SU-DHL-6 (cell line): ENCODE measurements around the gene CDK11B.

ENCODE experiments used
- H2AFZ ChIP-seq: fragments of 200-600 bp; sonication (generic); 2 replicates; pipeline ENCODE4 v1.6.1; 2014; ENCODE audit warnings: low read depth, mild to moderate bottlenecking, moderate library complexity, mixed read lengths, antibody characterized with exemption, low read length; ENCODE audit not compliant: severe bottlenecking
- H3F3A ChIP-seq: fragments of 200-600 bp; shearing (Covaris generic); 2 replicates; pipeline ENCODE4 v1.6.0; 2016; ENCODE audit warnings: antibody characterized with exemption, mild to moderate bottlenecking; ENCODE audit not compliant: insufficient read depth
- H3K27ac ChIP-seq: fragments of 200-600 bp; sonication (generic); 2 replicates; pipeline ENCODE4 v1.5.1; 2016; ENCODE audit warnings: low read depth, mild to moderate bottlenecking, low read length, moderate library complexity, mixed read lengths
- H3K27me3 ChIP-seq: fragments of 200-600 bp; sonication (generic), shearing (Covaris generic); 2 replicates; pipeline ENCODE4 v1.6.0; 2014; ENCODE audit warnings: mild to moderate bottlenecking, low read length
- H3K36me3 ChIP-seq: fragments of 200-600 bp; sonication (generic); 2 replicates; pipeline ENCODE4 v1.6.1; 2014; ENCODE audit warnings: mild to moderate bottlenecking, low read length, mixed read lengths
- H3K4me2 ChIP-seq: fragments of 300-600, 200-600 bp; shearing (Covaris generic), sonication (generic); 2 replicates; pipeline ENCODE4 v1.6.0; 2014; ENCODE audit warnings: low read length, low read depth, mild to moderate bottlenecking; ENCODE audit not compliant: poor library complexity, severe bottlenecking
- H3K4me3 ChIP-seq: fragments of 200-600 bp; sonication (generic); 2 replicates; pipeline ENCODE4 v1.5.1; 2014; ENCODE audit warnings: antibody characterized with exemption, low read length, mild to moderate bottlenecking, mixed read lengths; ENCODE audit not compliant: insufficient read depth, poor library complexity, severe bottlenecking
- H3K79me2 ChIP-seq: fragments of 200-600 bp; sonication (generic); 2 replicates; pipeline ENCODE4 v1.6.1; 2014; ENCODE audit warnings: mild to moderate bottlenecking, low read length, moderate library complexity; ENCODE audit not compliant: insufficient read depth
- H3K9ac ChIP-seq: fragments of 200-600 bp; sonication (generic); 2 replicates; pipeline ENCODE4 v1.7.0; 2014; ENCODE audit warnings: mild to moderate bottlenecking, low read length
- H3K9me2 ChIP-seq: fragments of 200-600 bp; sonication (generic); replicated peaks from 2 replicates; pipeline ENCODE4 v1.6.1; 2014; ENCODE audit warnings: low read length; ENCODE audit not compliant: insufficient read depth
- H3K9me3 ChIP-seq: fragments of 200-600 bp; sonication (generic); 2 replicates; pipeline ENCODE4 v1.6.1; 2014; ENCODE audit warnings: low read length, mixed read lengths; ENCODE audit not compliant: insufficient read depth
- H4K20me1 ChIP-seq: fragments of 200-600 bp; sonication (generic); 2 replicates; pipeline ENCODE4 v1.6.1; 2014; ENCODE audit warnings: low read depth, mild to moderate bottlenecking, antibody characterized with exemption, low read length, moderate library complexity, mixed read lengths
- CTCF ChIP-seq: fragments of 200-600 bp; sonication (generic); IDR thresholded peaks from one replicate; pipeline ENCODE4 v1.5.1; 2017; ENCODE audit warnings: antibody characterized with exemption, mild to moderate bottlenecking, low read length, moderate library complexity; ENCODE audit not compliant: insufficient read depth, poor library complexity, severe bottlenecking
- EZH2phosphoT487 ChIP-seq: fragments of 200-600 bp; sonication (generic), shearing (Covaris generic); conservative IDR thresholded peaks from 2 replicates; pipeline ENCODE4 v1.6.1; 2018; ENCODE audit warnings: mild to moderate bottlenecking, antibody characterized with exemption, low read length, moderate library complexity, mixed read lengths

CDK11B gene

GRCh38 chr1:1627261-1627828 lies 31.5 kb downstream of the CDK11B start:
- no peak overlapping the region for H2AFZ ChIP-seq
- no peak overlapping the region for H3K4me2 ChIP-seq
- no peak overlapping the region for H3K4me3 ChIP-seq
- H4K20me1 ChIP-seq: no peaks in the 10 kb centered on the region
- H3K36me3 ChIP-seq: no peaks in the 10 kb centered on the region
- H3K9me3 ChIP-seq: no peaks in the 10 kb centered on the region
- H3K9ac ChIP-seq: no peak overlapping the region
- no peaks in the 10 kb centered on the region for H3K27me3 ChIP-seq
- H3K79me2 ChIP-seq: no peaks in the 10 kb centered on the region
- no peaks in the 10 kb centered on the region for H3K9me2 ChIP-seq
- TF ChIP-seq EZH2phosphoT487 (no peak), CTCF (no peak)
- H3F3A ChIP-seq: no peaks in the 10 kb centered on the region
- no peak overlapping the region for H3K27ac ChIP-seq

GRCh38 chr1:1626207-1627141 lies 32.3 kb downstream of the CDK11B start:
- Histone ChIP-seq H3K27me3 (no peaks in the 10 kb centered on the region), H3K9me2 (no peaks in the 10 kb centered on the region), H4K20me1 (no peaks in the 10 kb centered on the region), H3K36me3 (no peaks in the 10 kb centered on the region), H3K79me2 (no peaks in the 10 kb centered on the region), H3F3A (no peaks in the 10 kb centered on the region), H3K9ac (no peak overlapping the region), H3K4me2 (no peak overlapping the region), H3K9me3 (no peaks in the 10 kb centered on the region), H2AFZ (no peak overlapping the region), H3K4me3 (no peak overlapping the region), H3K27ac (no peak overlapping the region)
- no peak for TF ChIP-seq CTCF
- no peak for TF ChIP-seq EZH2phosphoT487

- Histone ChIP-seq H3K9me3 (no peaks in the 10 kb centered on the region), H3K27me3 (no peaks in the 10 kb centered on the region), H3K9me2 (no peaks in the 10 kb centered on the region), H3K27ac (no peak overlapping the region), H3F3A (no peaks in the 10 kb centered on the region), H4K20me1 (no peaks in the 10 kb centered on the region), H2AFZ (no peak overlapping the region), H3K79me2 (no peaks in the 10 kb centered on the region), H3K4me2 (no peak overlapping the region), H3K4me3 (no peak overlapping the region), H3K9ac (no peak overlapping the region), H3K36me3 (no peaks in the 10 kb centered on the region)
- TF ChIP-seq CTCF (no peak), EZH2phosphoT487 (no peak)
These were observed 33.0 kb downstream of the CDK11B start for GRCh38 chr1:1625824-1626206.
